NCI-H2196 (cell line): ENCODE data around the gene FOXF2.

Experiments used
- DNase-seq: peaks from one replicate; lab custom pipeline; 2025; ENCODE audit not compliant: unreplicated experiment; lab: John Stamatoyannopoulos, UW

The FOXF2 gene

DNA sequence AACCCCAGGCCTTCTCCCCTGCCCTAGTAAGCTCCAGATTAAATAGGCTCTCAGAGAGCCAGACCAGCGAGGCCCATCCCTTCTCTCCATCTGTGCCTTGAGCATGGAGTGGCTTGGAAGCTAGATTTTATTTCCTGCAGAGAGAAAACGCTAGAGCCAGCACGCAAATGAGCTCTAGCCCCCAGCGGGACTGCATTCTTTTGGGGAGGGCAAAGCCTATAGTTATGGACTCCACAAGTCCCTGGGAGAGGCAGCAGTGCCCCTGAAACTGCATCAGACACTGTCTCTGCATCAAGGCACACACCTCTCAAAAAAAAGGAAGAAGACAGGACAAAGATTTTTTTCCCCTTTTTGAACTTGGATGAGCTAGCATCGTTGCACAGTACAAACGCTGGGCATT is 15.8 kb downstream of the FOXF2 start:
- no peak for DNase-seq

GRCh38 chr6:1406306-1407072 is 17.1 kb downstream of the FOXF2 start:
- DNase-seq = no peak

DNA sequence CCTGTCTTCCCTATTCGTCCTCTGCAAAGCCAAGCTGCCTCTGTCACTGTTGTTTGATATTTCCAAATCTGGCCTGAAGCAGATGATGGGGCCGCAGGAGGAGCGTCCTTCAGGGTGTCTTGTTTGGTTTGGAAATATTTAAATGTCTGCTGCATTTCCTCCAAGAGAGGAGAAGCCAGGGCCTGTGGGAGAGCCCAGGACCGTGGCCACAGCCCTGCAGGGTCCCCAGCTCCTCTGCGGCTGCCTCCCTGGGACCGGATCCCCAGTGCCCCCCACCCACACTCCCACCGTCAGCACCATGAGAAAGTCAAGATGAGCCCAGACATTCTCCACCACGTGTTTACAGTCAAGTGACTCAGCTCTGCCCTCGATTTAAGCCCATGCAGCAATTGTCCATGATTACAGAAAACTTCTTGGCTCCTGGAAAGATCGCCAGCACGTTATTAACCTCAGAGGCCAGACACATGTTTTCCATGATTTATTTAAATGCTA is 18.2 kb downstream of the FOXF2 start:
- DNase-seq = no peak

- DNase-seq = no peak
Measured at GRCh38 chr6:1409774-1410465, 20.5 kb downstream of the FOXF2 start.

GRCh38 chr6:1412901-1413300 is 23.5 kb downstream of the FOXF2 start:
- no peak for DNase-seq

DNA sequence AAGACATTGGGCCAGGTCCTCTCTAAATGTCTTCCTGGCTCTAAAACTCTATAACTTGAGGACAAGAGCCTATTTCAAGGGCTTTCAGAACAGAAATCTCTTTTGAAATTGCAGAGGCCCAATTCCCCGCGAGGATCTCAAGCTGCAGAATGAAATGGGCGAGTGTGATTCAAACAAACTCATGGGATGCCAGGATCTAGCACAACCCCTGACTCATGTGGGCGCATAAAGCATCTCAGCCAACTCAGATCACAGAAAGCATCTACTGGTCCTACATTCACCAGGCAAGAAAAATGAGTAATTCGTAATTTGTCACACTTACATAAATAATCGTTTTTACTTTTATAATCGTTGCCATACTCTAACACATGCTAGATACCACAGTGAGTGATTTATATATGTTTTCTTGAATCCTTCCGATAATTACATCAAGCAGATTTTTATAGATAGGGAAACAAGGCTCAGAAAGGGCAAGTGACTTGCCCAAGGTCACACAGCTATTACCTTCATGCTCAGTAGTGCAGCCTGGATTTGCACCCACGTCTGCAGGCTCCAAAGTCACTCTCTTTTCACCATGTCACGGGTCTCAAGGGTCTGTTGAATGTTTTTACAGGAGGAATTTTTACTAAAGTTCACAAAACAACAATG is 26.2 kb downstream of the FOXF2 start:
- no peak for DNase-seq

GRCh38 chr6:1416191-1416760 is 26.9 kb downstream of the FOXF2 start:
- DNase-seq = no peak

GRCh38 chr6:1416820-1417219 is 27.4 kb downstream of the FOXF2 start:
- no peak for DNase-seq

- DNase-seq = no peak
Measured at GRCh38 chr6:1417718-1418117, 28.3 kb downstream of the FOXF2 start.

DNA sequence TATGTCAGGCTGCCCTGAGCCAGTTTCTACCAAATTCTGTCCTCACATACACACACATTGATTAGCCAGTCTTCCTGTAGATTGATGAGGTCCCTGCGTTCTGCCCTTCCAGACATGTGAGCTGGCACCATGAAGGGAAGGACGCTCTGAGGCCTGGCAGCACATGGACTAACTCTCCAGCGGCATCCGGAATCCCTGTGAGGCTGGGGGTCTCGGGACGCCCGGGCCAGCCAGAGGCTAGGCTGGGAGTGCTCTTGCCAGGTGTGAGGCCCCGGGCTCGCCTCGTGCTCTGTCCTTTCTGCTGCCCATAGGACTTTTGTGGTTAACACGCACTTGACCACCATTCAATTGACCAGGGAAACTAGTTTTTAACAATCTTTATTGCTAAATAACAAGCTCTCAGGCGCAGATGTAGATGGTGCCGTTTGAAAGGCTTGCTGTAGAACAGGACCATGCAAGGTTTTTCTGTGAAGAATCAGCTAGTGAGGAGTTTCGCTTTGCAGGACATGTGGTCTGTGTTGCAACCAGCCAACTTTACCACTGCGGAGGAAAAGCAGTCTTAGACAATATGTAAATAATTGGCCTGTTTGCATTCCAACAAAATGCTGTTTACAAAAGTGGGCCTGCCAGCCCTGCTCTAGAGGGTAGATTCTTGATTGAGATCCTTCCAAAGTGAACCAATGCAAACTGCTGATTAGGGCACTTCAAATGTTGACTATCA is 29.3 kb downstream of the FOXF2 start:
- no peak for DNase-seq

- DNase-seq = no peak
Measured at GRCh38 chr6:1420382-1420781, 31.0 kb downstream of the FOXF2 start.

DNA sequence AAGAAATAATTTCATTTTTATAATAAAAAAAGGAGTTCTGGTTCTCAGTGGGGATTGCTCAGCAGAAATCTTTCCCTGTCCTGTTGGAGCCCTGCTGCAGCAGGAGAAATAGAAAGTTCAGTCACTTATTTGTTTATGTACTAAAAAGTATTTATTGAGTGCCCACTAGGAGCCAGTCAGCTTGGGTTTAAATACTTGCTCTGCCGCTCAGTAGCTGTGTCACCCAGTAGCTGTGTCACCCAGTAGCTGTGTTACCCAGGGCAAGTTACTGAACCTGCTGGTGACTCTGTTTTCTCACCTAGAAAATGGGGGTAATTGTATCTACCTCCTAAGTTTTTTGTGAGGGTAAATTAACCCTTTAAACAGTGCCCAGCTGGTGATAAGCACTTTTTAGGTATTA is 32.9 kb downstream of the FOXF2 start:
- no peak for DNase-seq

DNA sequence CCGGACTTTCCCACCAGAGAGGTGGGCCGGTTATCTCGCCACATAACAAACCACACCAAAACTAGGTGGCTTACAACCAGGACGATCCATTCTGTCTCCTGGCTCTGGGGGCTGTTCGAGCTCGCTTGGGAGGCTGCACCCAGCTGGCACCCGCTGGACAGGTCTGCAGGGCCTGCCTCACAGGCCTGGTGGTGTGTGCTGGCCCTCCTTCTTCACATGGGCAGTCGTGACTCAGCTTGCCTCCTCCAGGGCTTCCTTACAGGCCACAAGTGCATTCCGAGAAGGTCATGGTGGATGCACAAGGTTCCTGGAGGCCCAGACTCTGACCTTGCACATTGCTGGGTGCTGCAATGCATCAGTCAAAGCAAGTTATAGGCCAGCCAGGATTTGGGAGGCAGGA is 34.2 kb downstream of the FOXF2 start:
- no peak for DNase-seq

DNA sequence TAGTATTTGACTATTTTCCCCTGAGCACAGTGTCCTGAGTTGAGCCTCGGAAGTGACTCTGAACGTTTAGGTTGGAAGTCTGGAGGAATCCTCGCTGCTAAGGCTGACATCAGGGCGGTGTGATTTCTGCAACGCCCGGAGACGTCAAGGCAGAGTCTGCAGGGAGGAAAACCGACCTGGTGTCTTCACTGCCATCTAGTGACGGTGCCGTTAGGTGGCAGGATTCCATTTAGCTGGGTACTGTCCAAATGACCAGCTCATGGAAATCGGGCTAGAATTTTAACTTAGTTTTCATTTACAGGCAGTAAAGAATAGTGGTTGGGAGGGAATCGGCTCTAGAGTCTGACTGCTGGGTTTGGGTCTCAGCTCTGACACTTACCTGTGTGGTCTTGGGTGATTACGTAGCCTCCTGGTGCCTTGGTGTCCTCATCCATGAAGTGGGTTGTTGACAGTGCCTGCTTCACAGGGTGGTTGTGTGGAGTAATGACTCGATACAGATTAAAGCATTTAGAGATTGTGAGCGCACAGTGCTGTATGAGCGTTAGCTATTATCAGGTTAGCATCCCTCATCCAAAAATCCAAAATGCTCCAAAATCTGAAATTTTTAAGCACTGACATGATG is 35.0 kb downstream of the FOXF2 start:
- peak; percentile 42 for DNase-seq

DNA sequence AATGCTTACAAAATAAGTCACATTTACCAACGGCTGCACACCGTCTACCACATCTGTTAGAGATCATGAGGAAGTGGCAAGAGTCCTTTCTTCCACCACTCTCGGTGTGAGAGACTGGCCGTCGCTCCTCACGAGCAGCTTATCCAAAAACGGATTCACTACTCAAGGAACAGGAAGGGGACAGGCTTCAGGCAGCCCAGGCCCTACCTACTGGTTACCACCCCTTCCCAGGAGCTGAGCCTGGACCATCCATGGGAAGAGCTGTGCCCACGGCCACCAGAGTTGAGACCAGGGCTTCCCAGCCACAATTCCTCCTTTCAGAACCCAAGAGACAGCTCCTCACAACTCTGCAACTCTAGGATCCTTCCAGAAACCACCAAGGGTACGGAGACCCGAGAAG is 37.0 kb downstream of the FOXF2 start:
- DNase-seq = no peak

- DNase-seq = no peak
Measured at GRCh38 chr6:1435806-1436205, 46.4 kb downstream of the FOXF2 start.

- DNase-seq = peak; percentile 62
Measured at GRCh38 chr6:1436334-1437306, 47.2 kb downstream of the FOXF2 start.

DNA sequence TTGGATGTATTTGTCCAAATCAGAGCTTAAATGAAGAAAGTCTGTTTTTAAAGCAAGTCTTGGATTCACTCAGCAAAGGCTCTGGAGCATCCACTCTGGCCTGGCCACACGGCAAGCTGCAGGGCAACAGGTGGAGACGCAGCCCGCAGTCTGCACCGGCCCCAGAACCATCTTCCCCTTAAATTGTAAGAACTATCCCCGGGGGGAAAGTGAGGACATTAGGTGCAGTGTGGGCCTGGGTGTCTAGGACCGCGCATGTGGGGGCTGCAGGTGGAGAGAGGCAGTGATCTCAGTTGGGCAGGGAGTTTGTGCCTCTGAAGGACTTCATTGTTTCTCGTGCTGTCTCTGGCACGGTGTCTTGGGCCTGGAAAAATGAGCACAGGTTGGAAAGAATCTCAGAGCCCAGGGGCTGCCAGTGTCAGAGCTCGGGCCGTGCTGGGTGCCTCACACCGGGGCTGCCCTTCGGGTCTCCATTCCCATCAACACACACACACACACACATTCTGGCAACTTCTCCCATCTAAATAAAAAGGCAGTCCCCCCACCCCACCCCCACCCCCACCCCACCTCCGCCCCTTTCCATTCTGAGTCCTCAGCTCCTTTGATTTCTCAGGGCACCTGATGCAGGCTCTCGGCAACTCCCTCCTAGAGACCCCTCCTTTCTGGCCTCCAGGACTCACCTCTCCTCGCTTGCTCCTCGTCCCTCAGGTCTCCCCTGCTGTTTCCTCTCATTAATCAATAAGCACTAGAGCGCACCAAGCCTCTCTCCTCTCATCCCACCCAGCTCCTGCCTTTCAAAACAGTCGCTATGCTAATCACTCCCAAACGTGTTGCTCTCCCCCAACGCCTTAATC is 48.4 kb downstream of the FOXF2 start:
- no peak for DNase-seq
